Ectodermal cell (in vitro differentiated cells): ENCODE data around the gene ADM2.
A peak's percentile ranks its signal among the peaks of the same experiment; 100 is the strongest.
"Not testable (repeated sequence)": the region's sequence is repeated elsewhere in the genome, so short reads cannot be mapped to it uniquely, and the experiment has no call there.

Experiments used
- H3K27ac ChIP-seq: 2 replicates; pipeline ENCODE4 v1.7.0; 2013; ENCODE audit warnings: mild to moderate bottlenecking, low read depth, low read length; ENCODE audit not compliant: insufficient read depth, poor library complexity, severe bottlenecking
- H3K27me3 ChIP-seq: 2 replicates; pipeline ENCODE4 v1.7.0; 2013; ENCODE audit warnings: mild to moderate bottlenecking, low read length; ENCODE audit not compliant: insufficient read depth, control insufficient read depth, poor library complexity, severe bottlenecking
- H3K36me3 ChIP-seq: one replicate; pipeline ENCODE4 v1.7.0; 2013; ENCODE audit warnings: low read length; ENCODE audit not compliant: control insufficient read depth, insufficient read depth
- H3K4me1 ChIP-seq: one replicate; pipeline ENCODE4 v1.7.0; 2013; ENCODE audit warnings: low read length; ENCODE audit not compliant: control insufficient read depth, insufficient read depth
- H3K4me3 ChIP-seq: 2 replicates; pipeline ENCODE4 v1.7.0; 2013; ENCODE audit warnings: low read depth, low read length, control low read depth; ENCODE audit not compliant: insufficient read depth
- H3K9me3 ChIP-seq: 2 replicates; pipeline ENCODE4 v1.7.0; 2013; ENCODE audit warnings: mild to moderate bottlenecking, low read length, moderate library complexity; ENCODE audit not compliant: control insufficient read depth
- WGBS, 2 experiments: methylation state at CpG; one replicate each; pipeline ENCODE4 v1.1.7; 2013; ENCODE audit warnings: missing lambda C conversion rate in 2 of 2; 5-methylcytosine and 5-hydroxymethylcytosine counted together

Gene ADM2

DNA sequence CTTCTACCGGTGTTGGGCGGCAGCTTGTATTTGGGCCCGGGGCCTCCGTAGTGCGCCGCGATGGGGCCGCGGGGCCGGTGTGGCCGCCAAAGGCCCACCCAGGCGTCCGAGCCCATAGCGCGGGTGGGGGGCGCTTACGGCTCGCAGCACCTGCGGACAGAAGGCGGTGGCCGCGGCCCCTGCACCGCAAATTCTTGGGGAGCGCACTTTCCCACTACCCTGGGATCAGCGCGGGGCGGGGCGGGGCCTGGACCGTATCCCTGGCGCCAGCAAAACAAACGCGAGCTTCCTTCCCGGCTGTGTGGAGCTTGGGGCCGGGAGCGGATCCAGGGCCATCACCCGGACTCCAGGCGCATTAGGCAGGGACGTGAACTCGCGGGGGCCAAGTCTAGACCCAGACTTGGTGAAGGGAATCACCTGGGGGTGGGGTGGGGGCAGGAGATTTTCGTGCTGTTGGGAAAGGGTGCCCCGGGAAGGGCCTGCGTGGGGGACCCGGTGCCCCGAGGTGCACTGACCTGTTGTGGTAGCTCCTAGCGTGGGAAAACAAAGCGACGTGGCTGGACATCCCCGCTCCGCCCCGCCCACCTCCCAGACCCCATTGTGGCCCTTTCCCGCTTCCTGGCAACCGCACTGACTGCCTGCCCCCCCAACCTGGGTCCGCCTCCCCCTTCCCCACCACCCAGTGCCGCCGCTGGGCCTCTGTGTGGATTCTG, 50.8 kb downstream of the ADM2 start:
- peak overlapping the region; percentile 41 for H3K4me3 ChIP-seq
- H3K9me3 ChIP-seq: no peaks in the 10 kb centered on the region
- H3K36me3 ChIP-seq: no peaks in the 10 kb centered on the region
- 4 to 6% methylated on average over 53 to 56 of the region's 56 CpGs for WGBS, 2 experiments
- no peak overlapping the region for H3K27ac ChIP-seq
- peaks cover 13% of the 10 kb centered on the region for H3K4me1 ChIP-seq
- H3K27me3 ChIP-seq: peaks cover 65% of the 10 kb centered on the region

DNA sequence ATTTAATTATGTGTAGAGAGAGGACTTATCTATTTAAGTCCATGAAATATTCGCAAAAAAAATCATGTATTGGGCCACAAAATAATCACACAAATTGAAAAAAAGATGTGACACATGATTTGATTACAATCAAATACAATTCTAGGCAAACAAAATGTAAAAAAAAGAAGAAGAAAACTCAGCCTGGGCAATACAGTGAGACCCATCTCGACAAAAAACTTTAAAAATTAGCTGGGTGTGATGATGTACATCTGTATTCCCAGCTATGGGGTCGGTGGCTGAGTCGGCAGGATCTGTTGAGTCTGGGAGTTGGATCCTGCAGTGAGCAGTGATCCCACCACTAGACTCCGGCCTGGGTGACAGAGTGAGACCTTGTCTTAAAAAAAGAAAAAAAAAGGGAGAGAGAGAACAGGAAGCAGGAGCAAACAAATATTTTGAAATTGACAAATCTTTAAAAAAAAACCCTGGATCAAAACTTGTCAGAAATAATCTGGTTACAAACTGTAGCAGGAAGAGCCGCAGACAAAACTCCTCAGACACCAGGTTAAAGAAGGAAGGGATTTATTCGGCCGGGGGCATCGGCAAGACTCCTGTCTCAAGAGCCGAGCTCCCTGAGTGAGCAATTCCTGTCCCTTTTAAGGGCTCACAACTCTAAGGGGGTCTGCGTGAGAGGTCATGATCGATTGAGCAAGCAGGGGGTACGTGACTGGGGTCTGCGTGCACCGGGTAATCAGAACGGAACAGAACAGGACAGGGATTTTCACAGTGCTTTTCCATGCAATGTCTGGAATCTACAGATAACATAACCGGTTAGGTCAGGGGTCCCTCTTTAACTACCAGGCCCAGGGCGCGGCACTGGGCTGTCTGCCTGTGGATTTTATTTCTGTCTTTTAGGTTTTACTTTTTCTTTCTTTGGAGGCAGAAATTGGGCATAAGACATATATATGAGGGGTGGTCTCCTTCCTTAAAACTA, 51.8 kb downstream of the ADM2 start:
- 91 to 93% methylated on average over 18 to 19 of the region's 19 CpGs for WGBS, 2 experiments
- Histone ChIP-seq H3K9me3 (no peaks in the 10 kb centered on the region), H3K27ac (no peak overlapping the region), H3K4me3 (no peak overlapping the region), H3K36me3 (no peaks in the 10 kb centered on the region), H3K27me3 (peaks cover 56% of the 10 kb centered on the region), H3K4me1 (peaks cover 13% of the 10 kb centered on the region)

DNA sequence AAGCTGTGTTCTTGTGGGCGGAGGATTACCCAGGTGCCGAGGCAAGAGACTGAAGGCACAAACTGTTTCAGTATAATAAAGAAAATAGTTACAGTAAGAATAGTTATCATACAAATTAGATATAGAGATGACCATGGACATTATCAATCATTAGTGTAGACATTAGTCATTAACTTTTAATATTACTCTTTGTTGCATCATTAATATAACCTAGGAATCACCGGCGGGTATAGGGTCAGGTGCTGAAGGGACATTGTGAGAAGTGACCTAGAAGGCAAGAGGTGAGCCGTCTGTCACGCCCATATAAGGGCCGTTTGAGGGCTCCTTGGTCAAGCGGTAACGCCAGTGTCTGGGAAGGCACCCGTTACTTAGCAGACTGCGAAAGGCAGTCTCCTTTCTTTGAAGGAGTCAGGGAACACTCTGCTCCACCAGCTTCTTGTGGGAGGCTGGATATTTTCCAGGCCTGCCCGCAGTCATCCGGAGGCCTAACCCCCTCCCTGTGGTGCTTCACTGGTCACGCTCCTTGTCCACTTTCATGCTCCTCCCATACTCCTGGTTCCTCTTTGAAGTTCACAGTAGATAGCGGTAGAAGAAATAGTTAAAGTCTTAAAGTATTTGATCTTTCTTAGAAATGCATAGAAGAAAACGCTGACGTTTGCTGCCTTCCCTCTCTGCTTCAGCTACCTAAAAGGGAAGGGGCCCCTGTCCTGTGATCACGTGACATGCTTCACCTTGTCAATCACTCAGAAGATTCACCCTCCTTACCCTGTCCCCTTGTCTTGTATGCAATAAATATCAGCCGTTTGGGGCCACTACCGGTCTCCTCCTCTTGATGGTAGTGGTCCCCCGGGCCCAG, 52.7 kb downstream of the ADM2 start:
- not testable (repeated sequence) for H3K36me3 ChIP-seq, H3K27ac ChIP-seq, H3K9me3 ChIP-seq, H3K4me3 ChIP-seq
- Histone ChIP-seq H3K4me1 (peaks cover 13% of the 10 kb centered on the region), H3K27me3 (peaks cover 46% of the 10 kb centered on the region)
- 70 to 73% methylated on average over 20 to 21 of the region's 21 CpGs for WGBS, 2 experiments

DNA sequence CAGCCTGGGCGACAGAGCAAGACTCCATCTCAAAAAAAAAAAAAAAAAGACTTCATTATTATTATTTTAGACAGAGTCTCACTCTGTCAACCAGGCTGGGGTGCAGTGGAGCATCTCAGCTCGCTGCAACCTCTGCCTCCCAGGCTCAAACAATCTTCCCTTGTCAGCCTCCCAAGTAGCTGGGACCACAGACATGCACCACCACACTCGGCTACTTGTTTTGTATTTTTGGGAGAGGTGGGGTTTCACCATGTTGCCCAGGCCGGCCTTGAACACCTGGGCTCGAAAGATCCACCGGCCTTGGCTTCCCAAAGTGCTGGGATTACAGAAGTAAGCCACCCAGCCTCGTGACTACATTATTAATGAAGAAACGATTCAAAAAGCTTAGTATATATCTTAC, 53.8 kb downstream of the ADM2 start:
- Histone ChIP-seq H3K4me3 (no peak overlapping the region), H3K27me3 (peaks cover 35% of the 10 kb centered on the region), H3K27ac (no peak overlapping the region), H3K36me3 (no peaks in the 10 kb centered on the region), H3K9me3 (no peaks in the 10 kb centered on the region), H3K4me1 (peaks cover 13% of the 10 kb centered on the region)
- WGBS, 2 experiments: 91 to 94% methylated on average over 6 to 8 of the region's 8 CpGs
